Kidney epithelial cell (primary cell): Measurements from ENCODE around the gene TCF15. TPM values are rescaled to one million over a fixed set of nuclear protein-coding genes. Genes with fewer than 3 reads are reported as not detected.
"Not testable (repeated sequence)": the region's sequence is repeated elsewhere in the genome, so short reads cannot be mapped to it uniquely, and the experiment has no call there.

Experiments used
- DNase-seq: peaks from one replicate; pipeline ENCODE4 v3.0.0-alpha.2; 2010; ENCODE audit warnings: low read depth
- H3K27me3 ChIP-seq: 2 replicates; pipeline ENCODE4 v1.6.0; 2011; ENCODE audit warnings: low read length; ENCODE audit not compliant: control insufficient read depth, insufficient read depth
- H3K36me3 ChIP-seq: 2 replicates; pipeline ENCODE4 v1.5.1; 2011; ENCODE audit warnings: low read length; ENCODE audit not compliant: control insufficient read depth, insufficient read depth
- H3K4me3 ChIP-seq: 2 replicates; pipeline ENCODE4 v1.5.1; 2011; ENCODE audit warnings: low read depth, mild to moderate bottlenecking, control low read depth, low read length
- CTCF ChIP-seq: IDR thresholded peaks from 2 replicates; pipeline ENCODE4 v1.5.1; 2011; ENCODE audit warnings: mild to moderate bottlenecking, moderate library complexity, low read length, control low read depth, inconsistent platforms; ENCODE audit not compliant: insufficient read depth, poor library complexity, severe bottlenecking
- total RNA-seq: library from RNA; depleted of rRNA; stranded (reverse); fragments of >200 nt; gene quantifications from 2 replicates; pipeline ENCODE4 v1.2.3, GENCODE V29; 2015

The TCF15 gene
- total RNA-seq, 1 donor from 2014 or later = 1.5 TPM

GRCh38 chr20:584161-584970, 25.7 kb downstream of the TCF15 start:
- Histone ChIP-seq H3K36me3 (no peaks in the 10 kb centered on the region), H3K27me3 (no peaks in the 10 kb centered on the region), H3K4me3 (no peak overlapping the region)
- no peak for DNase-seq
- no peak for TF ChIP-seq CTCF

- H3K4me3 ChIP-seq = no peak overlapping the region
- H3K36me3 ChIP-seq = no peaks in the 10 kb centered on the region
- no peak for DNase-seq
- H3K27me3 ChIP-seq = no peaks in the 10 kb centered on the region
- no peak for TF ChIP-seq CTCF
Observed at GRCh38 chr20:582204-582603, 27.9 kb downstream of the TCF15 start.

GRCh38 chr20:578940-579690, 31.0 kb downstream of the TCF15 start:
- not testable (repeated sequence) for DNase-seq, H3K27me3 ChIP-seq, H3K4me3 ChIP-seq, H3K36me3 ChIP-seq

GRCh38 chr20:577167-577791, 32.8 kb downstream of the TCF15 start:
- no peak for DNase-seq
- no peak for TF ChIP-seq CTCF
- Histone ChIP-seq H3K27me3 (peaks cover 21% of the 10 kb centered on the region), H3K36me3 (no peaks in the 10 kb centered on the region), H3K4me3 (no peak overlapping the region)

GRCh38 chr20:576156-576555, 34.0 kb downstream of the TCF15 start:
- H3K4me3 ChIP-seq = no peak overlapping the region
- no peak for DNase-seq
- no peak for TF ChIP-seq CTCF
- peaks cover 28% of the 10 kb centered on the region for H3K27me3 ChIP-seq
- H3K36me3 ChIP-seq = no peaks in the 10 kb centered on the region

GRCh38 chr20:575230-575629, 34.9 kb downstream of the TCF15 start:
- Histone ChIP-seq H3K4me3 (no peak overlapping the region), H3K36me3 (no peaks in the 10 kb centered on the region), H3K27me3 (peaks cover 28% of the 10 kb centered on the region)
- TF ChIP-seq CTCF = no peak
- no peak for DNase-seq
